ENCODE data around the gene OR5AL1. TPM values are rescaled to one million over a fixed set of nuclear protein-coding genes. Genes with fewer than 3 reads are reported as not detected.

The OR5AL1 gene
- total RNA-seq, 1 experiment from 2014 or later: not detected

DNA sequence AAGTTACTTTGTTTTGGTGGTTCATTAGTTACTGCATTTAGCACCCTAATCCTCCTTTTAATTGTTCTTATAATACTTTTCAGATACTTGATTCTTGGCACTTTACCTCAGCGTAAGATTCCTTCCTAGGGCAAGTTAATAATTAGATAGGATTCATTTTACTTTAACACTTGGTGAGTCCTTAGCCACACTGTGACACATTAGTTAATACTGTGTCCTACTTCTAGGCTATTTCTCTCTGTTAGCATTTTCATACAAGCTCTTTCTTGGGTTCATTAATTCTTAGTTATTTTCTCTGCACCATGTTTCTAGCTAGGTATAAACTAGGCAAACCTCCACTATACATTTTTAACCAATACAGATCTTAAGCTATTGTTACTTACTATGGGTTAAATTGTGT is 44.6 kb downstream of the OR5AL1 start:
- DNase-seq (ENCODE audit: low spot score) (no peak), ATAC-seq (no peak)
- Mint-ChIP-seq H3K9me3 (peaks cover under 1% of the 10 kb centered on the region; the same call in 1 of the 2 replicates), H3K36me3 (no peaks in the 10 kb centered on the region), H3K27me3 (ENCODE audit: low read depth) (no peaks in the 10 kb centered on the region), H3K4me1 (peaks cover 30% of the 10 kb centered on the region), H3K4me3 (no peak overlapping the region), H3K27ac (no peak overlapping the region)
- TF ChIP-seq GTF2I (CRISPR knock-in tag; conservative IDR thresholded peaks at IDR 0.05): no peak
- no peak for TF ChIP-seq RORB (CRISPR knock-in tag; IDR thresholded peaks at IDR 0.05)
- TF ChIP-seq SMAD4 (CRISPR knock-in tag; IDR thresholded peaks at IDR 0.05): no peak
- TF ChIP-seq ELF4 (CRISPR knock-in tag; IDR thresholded peaks at IDR 0.05; ENCODE audit: low read depth): no peak
- ChIA-PET POLR2A (no interaction called here), CTCF (no interaction called here)

Other genes with a start within 250 kb of the OR5AL1 start
- not detected in 3 replicates for gene OR5J2, start 236.1 kb upstream of the OR5AL1 start, total RNA-seq (2021)
- gene OR5T2, start 178.4 kb upstream of the OR5AL1 start, total RNA-seq (2021): not detected in 3 replicates
- gene OR5T3, start 160.4 kb upstream of the OR5AL1 start, total RNA-seq (2021): not detected in 3 replicates
- not detected in 3 replicates for gene OR5T1, start 138.5 kb upstream of the OR5AL1 start, total RNA-seq (2021)
- gene OR8H1, start 120.4 kb upstream of the OR5AL1 start, total RNA-seq (2021): not detected in 3 replicates
- not detected in 3 replicates for gene OR8K3, start 97.6 kb upstream of the OR5AL1 start, total RNA-seq (2021)
- not detected in 3 replicates for gene OR8K1, start 66.7 kb upstream of the OR5AL1 start, total RNA-seq (2021)
- gene OR8J1, start 58.4 kb upstream of the OR5AL1 start, total RNA-seq (2021): not detected in 3 replicates
- gene OR8U1, start 37.1 kb upstream of the OR5AL1 start, total RNA-seq (2021): not detected in 3 replicates
- not detected in 3 replicates for gene OR5M3, start 60.7 kb downstream of the OR5AL1 start, total RNA-seq (2021)
- not detected in 3 replicates for gene OR5M8, start 78.7 kb downstream of the OR5AL1 start, total RNA-seq (2021)
- gene OR5M11, start 130.6 kb downstream of the OR5AL1 start, total RNA-seq (2021): not detected in 3 replicates
- not detected in 3 replicates for gene OR5M10, start 165.0 kb downstream of the OR5AL1 start, total RNA-seq (2021)
- not detected in 3 replicates for gene OR5M1, start 202.2 kb downstream of the OR5AL1 start, total RNA-seq (2021)
- gene OR5AP2, start 229.7 kb downstream of the OR5AL1 start, total RNA-seq (2021): not detected in 3 replicates

All from WTC11 (cell line).